MG63 (cell line): ENCODE results near the gene ZNF445. TPM values are rescaled to one million over a fixed set of nuclear protein-coding genes. Genes with fewer than 3 reads are reported as not detected.

ENCODE experiments used
- DNase-seq: peaks from one replicate; pipeline ENCODE4 v3.0.0-alpha.2; 2020
- H3K27me3 ChIP-seq: fragments of 250-450 bp; sonication (Bioruptor Pico); 2 replicates; pipeline ENCODE4 v1.5.1; 2020; ENCODE audit warnings: mild to moderate bottlenecking, moderate library complexity
- H3K36me3 ChIP-seq: fragments of 250-450 bp; sonication (Bioruptor Pico); 2 replicates; pipeline ENCODE4 v1.5.1; 2020; ENCODE audit warnings: mild to moderate bottlenecking, moderate library complexity
- H3K4me3 ChIP-seq: fragments of 250-450 bp; sonication (Bioruptor Pico); 2 replicates; pipeline ENCODE4 v1.5.1; 2020; ENCODE audit warnings: mild to moderate bottlenecking, moderate library complexity
- H3K9me3 ChIP-seq: fragments of 250-450 bp; sonication (Bioruptor Pico); 2 replicates; pipeline ENCODE4 v1.5.1; 2020; ENCODE audit warnings: mild to moderate bottlenecking, moderate library complexity
- total RNA-seq: library from RNA; depleted of rRNA; stranded (reverse); fragments of >200 nt; shearing (Covaris generic); gene quantifications from 2 replicates; pipeline ENCODE4 v1.2.3, GENCODE V29; 2014; ENCODE audit warnings: low replicate concordance

Gene ZNF445
- total RNA-seq, 1 experiment from 2014 or later: 3.9 TPM

DNA sequence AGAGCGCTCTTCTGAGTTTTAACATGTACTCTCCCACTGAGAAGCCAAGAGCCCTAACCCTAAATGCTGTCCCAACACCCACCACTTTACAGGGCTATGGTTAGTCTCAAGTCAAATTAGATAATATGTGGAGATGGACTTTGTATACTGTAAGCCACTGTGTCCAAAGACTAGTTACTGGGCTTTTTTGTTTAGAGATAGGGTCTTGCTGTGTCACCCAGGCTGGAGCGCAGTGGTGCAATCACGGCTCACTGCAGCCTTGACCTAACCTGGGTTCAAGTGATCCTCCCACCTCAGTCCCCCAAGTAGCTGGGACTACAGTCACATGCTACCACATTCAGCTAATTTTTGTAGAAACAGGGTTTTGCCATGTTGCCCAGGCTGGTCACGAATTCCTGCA is 23.2 kb downstream of the ZNF445 start:
- Histone ChIP-seq H3K27me3 (no peaks in the 10 kb centered on the region), H3K9me3 (no peaks in the 10 kb centered on the region), H3K4me3 (no peak overlapping the region), H3K36me3 (peaks cover 14% of the 10 kb centered on the region)
- no peak for DNase-seq

DNA sequence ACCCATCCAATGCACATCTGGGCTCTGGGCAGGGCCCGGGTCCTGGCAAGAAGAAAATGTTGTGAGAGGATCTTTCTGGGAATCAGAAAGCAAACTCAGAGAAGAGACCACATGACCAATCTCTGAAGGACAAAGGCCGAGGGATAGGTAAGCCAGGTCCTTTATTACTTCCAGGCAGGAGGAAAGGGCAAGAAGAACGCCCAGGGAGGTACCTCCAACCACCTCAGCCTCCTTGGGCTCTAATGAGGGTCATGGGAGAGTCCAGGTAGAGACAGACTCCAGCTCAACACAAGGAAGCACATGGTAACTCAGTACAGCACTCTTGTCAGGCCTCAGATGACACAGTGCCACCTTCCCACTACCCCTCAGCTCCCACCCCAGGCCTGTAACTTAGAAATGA is 26.0 kb downstream of the ZNF445 start:
- Histone ChIP-seq H3K4me3 (no peak overlapping the region), H3K36me3 (peaks cover 37% of the 10 kb centered on the region), H3K9me3 (no peaks in the 10 kb centered on the region; the same call in 1 of the 2 replicates), H3K27me3 (no peaks in the 10 kb centered on the region)
- no peak for DNase-seq

DNA sequence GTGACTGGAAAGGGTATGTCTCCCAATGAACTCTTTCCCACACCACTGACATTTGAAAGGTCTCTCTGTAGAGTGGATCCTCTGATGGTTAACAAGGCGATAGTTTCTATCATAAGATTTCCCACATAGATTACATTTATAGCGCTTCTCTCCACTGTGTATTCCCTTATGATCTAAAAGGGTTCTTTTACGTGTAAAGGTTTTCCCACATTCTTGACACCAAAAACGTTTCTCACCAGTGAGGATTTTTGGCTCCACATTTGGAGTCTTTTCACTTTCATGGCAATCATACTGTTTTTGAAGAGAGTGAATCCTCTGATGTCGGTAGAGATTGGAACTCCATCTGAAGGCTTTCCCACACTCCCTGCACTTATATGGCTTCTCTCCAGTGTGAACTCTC is 30.5 kb downstream of the ZNF445 start:
- Histone ChIP-seq H3K27me3 (no peaks in the 10 kb centered on the region), H3K4me3 (no peak overlapping the region), H3K36me3 (peaks cover 34% of the 10 kb centered on the region), H3K9me3 (no peaks in the 10 kb centered on the region; the same call in 1 of the 2 replicates)
- no peak for DNase-seq

DNA sequence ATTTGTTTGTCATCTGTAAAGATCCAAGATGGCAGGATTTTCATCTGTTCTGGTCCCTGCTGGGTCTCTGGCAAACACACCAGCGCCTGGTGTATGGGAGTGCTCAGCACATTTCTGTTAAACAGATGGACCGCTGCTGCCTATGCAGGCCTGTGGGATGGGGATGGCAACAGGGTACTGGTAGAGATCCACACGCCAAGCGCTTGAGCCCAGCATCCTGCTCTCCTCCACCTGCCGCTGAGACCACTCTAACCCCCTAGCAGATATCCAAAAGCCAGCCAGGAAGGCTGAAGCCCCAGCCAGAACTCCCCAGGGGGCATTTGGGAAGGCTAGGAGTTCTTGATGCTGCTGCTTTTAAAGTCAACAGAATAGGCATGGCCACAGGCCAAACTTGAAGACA is 31.7 kb downstream of the ZNF445 start:
- H3K9me3 ChIP-seq: no peaks in the 10 kb centered on the region; the same call in 1 of the 2 replicates
- no peaks in the 10 kb centered on the region for H3K27me3 ChIP-seq
- no peak overlapping the region for H3K4me3 ChIP-seq
- H3K36me3 ChIP-seq: peaks cover 34% of the 10 kb centered on the region
- DNase-seq: no peak

DNA sequence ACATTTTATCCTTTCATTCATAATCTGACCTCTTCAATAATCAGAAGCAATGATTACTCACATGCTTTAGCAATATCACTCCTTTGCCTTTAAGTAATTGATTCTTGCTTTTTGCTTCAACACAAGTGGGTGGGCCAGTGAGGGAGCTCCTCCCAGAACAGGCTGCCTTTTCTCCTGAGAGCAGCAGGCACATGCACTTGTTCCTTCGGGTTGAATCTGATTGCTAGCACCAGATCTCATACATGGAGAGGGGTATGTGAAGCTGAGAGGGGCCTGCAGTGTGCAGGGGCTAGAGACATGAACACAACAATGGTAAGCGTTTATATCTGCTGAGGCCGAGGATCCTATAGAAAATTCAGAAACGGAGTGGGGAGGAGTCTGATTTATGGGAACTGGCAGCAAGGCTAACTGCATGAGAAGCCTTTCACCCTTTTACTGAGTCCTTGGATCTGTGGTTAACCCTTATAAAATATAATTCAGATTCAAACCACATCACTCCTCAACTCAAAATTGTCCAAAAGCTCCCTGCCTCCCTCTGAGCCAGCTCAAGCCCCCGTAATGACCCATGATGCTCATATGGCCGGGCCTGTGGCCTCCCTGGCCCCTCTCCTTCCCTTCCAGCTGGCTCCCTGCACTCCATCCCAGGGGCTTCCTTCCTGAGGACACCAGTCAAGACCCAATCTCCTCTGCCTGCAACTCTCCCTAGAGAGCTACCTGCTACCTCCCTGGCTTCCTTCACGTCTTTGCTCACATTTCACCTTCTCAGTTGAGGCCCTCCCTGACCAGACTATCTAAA is 32.4 kb downstream of the ZNF445 start:
- Histone ChIP-seq H3K4me3 (no peak overlapping the region), H3K27me3 (no peaks in the 10 kb centered on the region), H3K36me3 (peaks cover 32% of the 10 kb centered on the region), H3K9me3 (no peaks in the 10 kb centered on the region; the same call in 1 of the 2 replicates)
- DNase-seq: no peak

DNA sequence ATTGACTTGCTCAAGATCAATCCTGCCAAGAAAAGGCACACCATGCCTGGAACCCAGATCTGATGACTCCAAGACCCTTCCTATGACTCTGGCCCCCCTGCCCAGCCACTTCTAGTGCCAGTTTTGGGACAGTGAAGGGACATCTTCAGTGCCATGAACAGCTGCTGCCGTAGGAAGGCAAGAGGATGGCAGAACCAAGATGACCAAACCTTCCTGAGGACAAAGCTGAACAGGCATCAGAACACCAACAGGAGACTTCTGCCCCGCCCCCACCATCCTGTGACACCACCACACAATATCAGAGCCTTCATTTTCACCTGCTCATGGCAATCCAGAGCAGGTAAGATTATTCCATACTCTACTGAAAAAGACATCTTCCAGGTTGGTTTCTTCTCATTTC is 33.0 kb downstream of the ZNF445 start:
- no peaks in the 10 kb centered on the region for H3K27me3 ChIP-seq
- no peak overlapping the region for H3K4me3 ChIP-seq
- no peaks in the 10 kb centered on the region; the same call in 1 of the 2 replicates for H3K9me3 ChIP-seq
- no peak for DNase-seq
- peaks cover 26% of the 10 kb centered on the region for H3K36me3 ChIP-seq

DNA sequence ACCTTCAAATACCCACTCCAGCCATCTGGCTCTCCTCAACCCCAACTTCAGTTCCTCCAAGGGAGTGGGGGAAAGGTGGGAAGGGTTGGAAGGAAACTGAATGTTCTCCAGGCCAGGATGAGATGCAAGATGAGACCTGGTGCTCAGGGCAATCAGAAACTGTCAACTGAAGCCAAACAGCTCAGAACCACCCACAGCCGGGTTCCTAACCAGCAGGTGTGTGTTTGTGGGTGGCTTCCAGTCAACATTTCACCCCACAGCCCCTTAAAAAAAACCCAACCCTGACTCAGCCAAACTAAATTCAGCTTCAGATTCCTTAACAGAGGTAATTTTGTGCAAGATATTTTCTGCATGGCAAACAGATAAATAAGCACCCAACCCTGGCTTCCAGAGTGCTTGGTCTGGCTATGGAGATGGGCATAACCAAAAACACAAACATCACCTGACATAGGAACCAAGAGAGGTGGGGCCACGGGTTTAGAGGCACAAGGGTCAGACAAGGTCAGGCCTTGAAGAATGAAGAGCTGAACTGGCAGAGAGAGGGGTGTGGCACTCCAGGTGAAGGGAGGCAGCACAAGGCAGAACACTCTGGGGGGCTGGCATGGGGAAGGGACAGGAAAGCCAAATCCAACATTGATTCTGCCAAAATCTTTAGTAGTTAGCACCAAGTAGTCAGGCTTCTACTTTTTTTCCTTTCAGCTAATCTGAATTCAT is 34.7 kb downstream of the ZNF445 start:
- Histone ChIP-seq H3K27me3 (no peaks in the 10 kb centered on the region), H3K4me3 (no peak overlapping the region), H3K36me3 (peaks cover 15% of the 10 kb centered on the region), H3K9me3 (no peaks in the 10 kb centered on the region; the same call in 1 of the 2 replicates)
- no peak for DNase-seq

DNA sequence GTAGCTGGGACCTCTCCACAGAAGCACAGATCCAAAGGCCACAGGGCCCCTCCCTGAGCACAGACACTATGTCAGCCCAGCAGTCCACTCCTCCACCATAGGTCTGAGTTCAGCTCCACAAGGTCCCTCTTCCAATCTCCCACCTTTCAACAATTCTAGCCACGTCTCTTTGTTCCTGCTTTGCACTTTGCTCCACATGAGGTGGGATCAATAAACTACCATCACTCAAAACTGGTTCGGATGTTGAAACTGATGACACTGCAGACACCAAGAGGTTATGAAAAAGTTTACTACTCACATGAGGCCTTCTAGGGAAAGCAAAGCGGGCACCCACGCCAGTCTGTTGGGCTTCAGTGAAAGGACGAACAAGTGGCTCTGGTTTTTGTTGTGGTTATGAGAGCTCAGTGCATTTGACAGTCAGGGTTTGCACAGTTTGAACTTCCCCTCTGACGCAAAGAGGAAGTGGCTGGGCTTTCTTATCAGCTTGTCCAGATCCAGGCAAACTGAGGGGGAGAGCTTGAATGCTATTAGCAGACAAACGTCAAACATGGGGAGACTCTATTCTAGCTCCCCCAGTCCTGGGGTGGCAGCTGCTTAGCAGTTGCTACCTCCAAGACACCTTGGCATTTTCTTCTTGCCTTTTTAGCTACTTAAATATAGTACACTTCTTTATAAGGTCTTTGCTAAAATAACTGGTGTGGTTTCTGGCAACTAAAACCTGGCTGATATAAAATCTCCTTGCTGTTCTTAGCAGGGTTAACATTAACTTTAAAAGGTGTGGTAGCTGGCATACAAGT is 37.8 kb downstream of the ZNF445 start:
- no peak for DNase-seq
- no peaks in the 10 kb centered on the region for H3K36me3 ChIP-seq
- H3K9me3 ChIP-seq: no peaks in the 10 kb centered on the region
- no peaks in the 10 kb centered on the region for H3K27me3 ChIP-seq
- H3K4me3 ChIP-seq: no peak overlapping the region

DNA sequence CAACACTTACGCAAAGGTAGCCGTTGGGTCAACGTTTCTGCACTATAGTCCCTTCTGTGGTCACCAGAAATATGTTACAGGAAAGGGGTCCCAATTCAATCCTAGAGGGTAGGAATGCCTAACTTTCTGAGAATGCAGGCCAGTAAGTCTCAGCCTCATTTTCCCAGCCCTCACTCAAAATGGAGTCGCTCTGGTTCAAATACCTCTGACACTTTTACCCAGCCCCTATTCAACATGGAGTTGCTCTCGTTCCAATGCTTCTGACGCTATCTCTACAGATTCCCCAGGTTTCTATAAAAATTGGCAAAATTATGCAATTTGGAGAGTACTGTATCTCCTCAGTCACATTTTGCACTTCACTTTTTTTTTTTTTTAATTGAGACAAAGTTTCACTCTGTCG is 39.7 kb downstream of the ZNF445 start:
- H3K27me3 ChIP-seq: no peaks in the 10 kb centered on the region
- H3K9me3 ChIP-seq: no peaks in the 10 kb centered on the region
- no peak overlapping the region for H3K4me3 ChIP-seq
- no peaks in the 10 kb centered on the region for H3K36me3 ChIP-seq
- no peak for DNase-seq

DNA sequence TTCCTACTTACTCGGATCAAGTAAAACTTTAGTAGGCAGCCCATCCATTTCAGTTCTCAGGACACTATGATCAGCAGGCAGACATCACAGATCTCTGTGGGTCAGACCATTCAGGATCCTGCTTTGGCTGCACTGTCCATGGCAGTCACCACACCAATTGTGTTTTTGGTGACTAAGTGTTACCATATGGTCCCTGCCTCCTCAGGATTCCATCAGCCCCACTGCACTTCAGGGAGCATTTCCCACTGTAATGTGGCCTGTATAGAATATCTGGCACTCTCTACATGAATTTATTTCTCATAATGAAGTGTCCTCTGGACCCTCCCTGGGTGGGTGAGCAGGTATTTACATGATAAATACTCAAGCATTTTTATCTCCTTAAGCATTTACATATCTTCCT is 41.3 kb downstream of the ZNF445 start:
- Histone ChIP-seq H3K9me3 (no peaks in the 10 kb centered on the region), H3K36me3 (no peaks in the 10 kb centered on the region)
- no peak for DNase-seq

DNA sequence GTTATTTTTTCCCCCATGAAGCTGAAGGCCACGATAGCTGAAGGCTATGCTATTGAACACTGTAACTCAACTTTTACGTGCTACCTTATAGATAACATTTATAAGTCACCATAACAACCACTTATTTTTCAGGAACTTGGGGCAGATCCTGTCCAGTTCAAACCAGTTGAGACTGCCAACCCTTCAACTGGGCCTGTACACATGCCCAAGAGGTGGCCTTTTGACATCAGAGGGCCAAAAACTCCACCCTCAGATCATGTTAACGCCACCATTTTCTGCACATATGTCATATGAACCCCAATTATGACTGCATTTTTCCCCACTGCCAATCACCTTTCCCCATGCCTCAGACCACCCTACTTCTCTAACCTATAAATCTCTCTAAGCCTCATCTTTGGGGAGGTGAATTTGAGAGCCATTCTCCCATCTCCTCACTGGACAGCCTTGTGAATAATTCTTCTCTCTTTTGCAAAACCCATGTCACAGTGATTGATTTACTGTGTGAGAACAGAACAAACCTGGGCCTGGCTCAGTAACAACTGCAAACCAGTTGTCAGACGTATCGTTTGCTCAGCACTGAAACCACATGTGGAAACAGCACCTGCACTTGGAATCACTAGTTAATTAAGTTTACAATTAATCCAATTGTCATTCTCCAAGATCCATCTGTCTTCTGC is 42.5 kb downstream of the ZNF445 start:
- Histone ChIP-seq H3K36me3 (no peaks in the 10 kb centered on the region), H3K4me3 (no peak overlapping the region), H3K9me3 (no peaks in the 10 kb centered on the region), H3K27me3 (no peaks in the 10 kb centered on the region)
- DNase-seq: no peak

More for the DNA sequence above, 41.3 kb downstream of the ZNF445 start:
- Histone ChIP-seq H3K4me3 (no peak overlapping the region), H3K27me3 (no peaks in the 10 kb centered on the region)

DNA sequence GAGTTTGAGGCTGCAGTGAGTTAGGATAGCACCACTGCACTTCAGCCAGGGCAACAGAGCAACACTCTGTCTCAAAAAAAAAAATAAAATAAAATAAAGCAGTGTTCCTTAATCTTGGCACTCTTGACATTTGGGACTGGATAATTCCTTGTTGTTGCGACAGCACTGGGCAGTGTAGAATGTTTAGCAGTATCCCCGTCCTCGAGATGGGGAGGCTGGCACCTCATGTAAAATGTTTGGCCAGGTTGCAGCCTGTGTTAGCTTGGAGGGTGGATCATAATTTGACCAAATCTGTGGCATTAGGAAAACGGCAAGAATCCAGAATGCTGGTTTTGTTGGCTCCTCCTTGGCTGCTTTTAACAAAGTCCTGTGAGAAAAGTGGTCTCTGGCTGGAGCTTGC is 47.0 kb downstream of the ZNF445 start:
- no peaks in the 10 kb centered on the region for H3K9me3 ChIP-seq
- H3K36me3 ChIP-seq: no peaks in the 10 kb centered on the region
- H3K27me3 ChIP-seq: no peaks in the 10 kb centered on the region
- H3K4me3 ChIP-seq: no peak overlapping the region
- no peak for DNase-seq

DNA sequence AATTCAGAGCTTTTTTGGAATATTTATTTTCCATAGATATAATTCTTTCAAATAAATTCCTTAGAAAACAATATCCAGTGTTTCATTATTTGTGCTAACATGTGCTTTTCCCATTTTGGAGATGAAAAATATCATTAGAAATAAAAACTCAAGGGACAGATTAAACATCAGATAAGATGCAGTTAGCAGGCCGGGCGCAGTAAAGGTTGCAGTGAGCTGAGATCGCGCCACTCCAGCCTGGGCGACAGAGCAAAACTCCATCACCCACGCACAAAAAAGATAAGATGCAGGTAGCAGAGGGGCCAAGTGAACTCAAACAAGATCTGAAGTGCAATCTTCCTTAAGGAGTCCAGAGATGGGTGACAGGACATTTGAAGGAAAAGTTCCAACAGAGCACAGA is 48.0 kb downstream of the ZNF445 start:
- Histone ChIP-seq H3K9me3 (no peaks in the 10 kb centered on the region), H3K4me3 (no peak overlapping the region), H3K27me3 (no peaks in the 10 kb centered on the region), H3K36me3 (no peaks in the 10 kb centered on the region)
- DNase-seq: no peak

DNA sequence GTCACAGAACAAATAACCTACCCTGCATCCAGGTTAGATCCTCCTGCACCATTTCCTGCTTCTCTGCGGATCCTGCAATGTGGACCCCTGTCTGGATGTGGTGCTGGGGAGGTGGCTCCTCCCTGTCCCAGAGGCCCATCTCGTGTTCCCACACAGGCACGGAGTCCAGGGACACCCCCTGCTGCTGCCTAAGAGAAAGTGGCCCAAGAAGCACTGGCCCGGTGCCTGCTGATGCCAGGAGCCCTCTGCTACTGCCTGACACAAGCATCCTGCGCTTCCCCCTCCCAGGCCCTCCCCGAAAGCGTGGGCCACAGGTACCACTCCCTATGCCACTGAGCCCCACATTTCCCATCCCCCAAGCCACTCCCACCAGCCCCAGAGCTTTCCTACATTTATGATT is 48.6 kb downstream of the ZNF445 start:
- no peaks in the 10 kb centered on the region for H3K36me3 ChIP-seq
- H3K9me3 ChIP-seq: no peaks in the 10 kb centered on the region
- H3K27me3 ChIP-seq: no peaks in the 10 kb centered on the region
- no peak for DNase-seq
- no peak overlapping the region for H3K4me3 ChIP-seq

DNA sequence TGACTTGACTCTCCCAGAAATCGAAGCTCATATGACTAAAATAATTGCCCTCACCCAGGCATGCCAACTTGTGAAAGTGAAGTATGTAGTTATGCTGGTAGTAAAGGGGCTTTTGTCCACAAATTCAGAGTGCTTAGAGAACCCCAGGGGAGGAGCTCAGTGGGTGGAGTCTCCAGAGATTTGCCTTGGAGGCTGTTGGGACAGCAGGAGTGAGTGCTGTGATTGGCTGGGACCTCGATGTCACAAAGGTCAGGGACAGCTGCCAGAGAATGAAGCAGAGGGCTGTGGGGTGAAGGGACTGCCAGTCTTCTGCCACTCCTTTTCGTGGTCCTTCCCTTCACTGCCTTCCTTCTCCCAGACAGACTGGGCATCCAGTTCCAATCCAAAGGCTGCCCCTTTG is 49.8 kb downstream of the ZNF445 start:
- DNase-seq: no peak
- Histone ChIP-seq H3K4me3 (no peak overlapping the region), H3K27me3 (no peaks in the 10 kb centered on the region), H3K9me3 (no peaks in the 10 kb centered on the region), H3K36me3 (no peaks in the 10 kb centered on the region)

DNA sequence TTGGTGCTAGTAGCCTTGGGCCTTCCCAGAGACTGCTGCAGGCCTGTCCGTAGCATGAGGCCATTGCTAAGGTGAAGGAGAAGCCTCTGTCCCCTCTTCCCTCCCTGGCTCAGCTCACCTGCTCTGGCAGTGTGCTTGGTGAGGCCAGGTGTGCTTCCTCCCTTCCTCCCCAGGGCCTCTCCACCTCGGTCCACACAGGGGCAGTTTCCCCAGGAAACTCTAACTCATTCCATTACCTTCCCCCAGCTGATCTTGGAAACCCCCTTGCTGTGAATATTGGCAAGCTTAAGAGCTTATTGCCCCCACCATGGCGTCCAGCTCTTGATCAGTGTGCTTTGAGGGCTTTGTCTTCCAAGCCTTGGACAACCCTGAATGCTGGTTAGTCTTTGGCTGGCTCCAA is 52.7 kb downstream of the ZNF445 start:
- no peaks in the 10 kb centered on the region for H3K9me3 ChIP-seq
- H3K4me3 ChIP-seq: no peak overlapping the region
- DNase-seq: no peak
- no peaks in the 10 kb centered on the region for H3K27me3 ChIP-seq
- H3K36me3 ChIP-seq: no peaks in the 10 kb centered on the region

DNA sequence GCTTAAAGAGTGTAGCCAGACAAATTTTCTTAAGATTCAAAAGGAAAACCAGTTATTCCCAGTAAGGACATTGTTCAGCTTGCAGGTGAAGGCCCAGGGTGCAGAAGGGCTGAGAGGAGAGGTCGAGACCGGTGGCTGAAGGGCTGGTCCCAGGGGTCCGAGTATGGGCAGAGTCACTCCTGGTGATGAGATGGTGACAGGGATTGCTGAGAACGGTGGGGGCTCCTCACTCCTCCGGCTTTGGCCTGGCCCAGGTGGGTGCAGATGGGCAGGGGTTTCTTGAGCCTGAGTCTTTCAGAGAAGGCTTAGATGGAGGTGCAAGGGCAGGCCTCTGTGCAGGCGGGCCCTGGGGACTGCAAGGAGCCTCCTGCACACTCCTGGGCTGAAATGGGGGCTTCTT is 56.2 kb downstream of the ZNF445 start:
- no peaks in the 10 kb centered on the region for H3K36me3 ChIP-seq
- H3K9me3 ChIP-seq: no peaks in the 10 kb centered on the region
- DNase-seq: no peak
- H3K27me3 ChIP-seq: no peaks in the 10 kb centered on the region
- H3K4me3 ChIP-seq: no peak overlapping the region
